IMR-90 (cell line): ENCODE measurements around the gene MT1E. TPM values are rescaled to one million over a fixed set of nuclear protein-coding genes. Genes with fewer than 3 reads are reported as not detected.

Source experiments
- ATAC-seq: fragments of 200-7000 bp; cut with Tn5 transposase; 2 replicates; pipeline ENCODE4 v1.9.1; 2020; ENCODE audit warnings: low read depth, mild to moderate bottlenecking, moderate library complexity
- BruUV-seq: library from RNA; stranded (reverse); fragments of 400-500 nt; replicated peaks from 2 replicates; lab custom pipeline; 2021; lab: Mats Ljungman, UMichigan
- CTCF ChIA-PET: fragments of 300-600 bp; formaldehyde crosslinking; extraction: SDS; loops from one replicate; lab custom pipeline; 2021; ENCODE audit warnings: antibody characterized with exemption; lab: Yijun Ruan, JAX
- POLR2A ChIA-PET: fragments of 300-600 bp; sonication (Branson Sonifier 250); formaldehyde crosslinking; loops from one replicate; lab custom pipeline; 2022; ENCODE audit warnings: antibody characterized with exemption; ENCODE audit not compliant: unreplicated experiment; lab: Charles Lee
- DNase-seq: peaks from one replicate; pipeline ENCODE4 v3.0.0; 2013
- H2AFZ ChIP-seq: replicated peaks from 2 replicates; pipeline ENCODE3; 2013; ENCODE audit warnings: low read length, mild to moderate bottlenecking; ENCODE audit not compliant: poor library complexity
- H2AK5ac ChIP-seq: 2 replicates; pipeline ENCODE4 v1.6.1; 2013; ENCODE audit warnings: low read depth, low read length, inconsistent platforms
- H2AK9ac ChIP-seq: replicated peaks from 2 replicates; pipeline ENCODE3; 2013; ENCODE audit warnings: mild to moderate bottlenecking, low read depth, low read length, moderate library complexity; ENCODE audit not compliant: poor library complexity
- H2BK120ac ChIP-seq: 2 replicates; pipeline ENCODE4 v1.6.1; 2013; ENCODE audit warnings: low read depth, low read length, inconsistent platforms
- H2BK15ac ChIP-seq: 3 replicates; pipeline ENCODE4 v1.6.1; 2013; ENCODE audit warnings: low read depth, low read length, inconsistent platforms
- H2BK20ac ChIP-seq: 2 replicates; pipeline ENCODE4 v1.6.1; 2013; ENCODE audit warnings: low read depth, mild to moderate bottlenecking, inconsistent platforms, low read length, moderate library complexity
- H2BK5ac ChIP-seq: 2 replicates; pipeline ENCODE4 v1.6.1; 2013; ENCODE audit warnings: mild to moderate bottlenecking, low read depth, low read length, inconsistent platforms; ENCODE audit not compliant: poor library complexity, severe bottlenecking
- H3K14ac ChIP-seq: replicated peaks from 2 replicates; pipeline ENCODE4 v1.6.1; 2013; ENCODE audit warnings: low read depth, low read length, inconsistent platforms
- H3K18ac ChIP-seq: 2 replicates; pipeline ENCODE4 v1.6.1; 2013; ENCODE audit warnings: low read depth, low read length, control low read depth
- H3K23ac ChIP-seq: 2 replicates; pipeline ENCODE4 v1.6.1; 2013; ENCODE audit warnings: low read depth, low read length, inconsistent platforms
- H3K27ac ChIP-seq: 2 replicates; pipeline ENCODE4 v1.5.1; 2013; ENCODE audit warnings: mild to moderate bottlenecking, control low read depth, low read length; ENCODE audit not compliant: insufficient read depth
- H3K27me3 ChIP-seq: 2 replicates; pipeline ENCODE4 v1.6.1; 2013; ENCODE audit warnings: low read length; ENCODE audit not compliant: control insufficient read depth, insufficient read depth
- H3K36me3 ChIP-seq: 2 replicates; pipeline ENCODE4 v1.6.1; 2013; ENCODE audit warnings: low read length, mixed read lengths; ENCODE audit not compliant: control insufficient read depth, insufficient read depth
- H3K4ac ChIP-seq: 2 replicates; pipeline ENCODE4 v1.6.1; 2013; ENCODE audit warnings: low read depth, low read length, inconsistent platforms
- H3K4me1 ChIP-seq: 2 replicates; pipeline ENCODE4 v1.6.1; 2013; ENCODE audit warnings: low read length, mixed read lengths; ENCODE audit not compliant: control insufficient read depth, insufficient read depth
- H3K4me2 ChIP-seq: 2 replicates; pipeline ENCODE4 v1.6.1; 2013; ENCODE audit warnings: low read depth, mild to moderate bottlenecking, control low read depth, low read length, moderate library complexity
- H3K4me3 ChIP-seq: 2 replicates; pipeline ENCODE4 v1.5.1; 2013; ENCODE audit warnings: low read depth, mild to moderate bottlenecking, control low read depth, low read length, moderate library complexity; ENCODE audit not compliant: insufficient read depth
- H3K56ac ChIP-seq: 2 replicates; pipeline ENCODE4 v1.6.1; 2013; ENCODE audit warnings: low read length, inconsistent platforms; ENCODE audit not compliant: insufficient read depth; ENCODE audit errors: extremely low read depth
- H3K79me1 ChIP-seq, 2 experiments: 2 replicates each; pipeline ENCODE4 v1.6.1; 2013; ENCODE audit warnings: low read length in 2 of 2, inconsistent platforms in 1 of 2, low read depth in 1 of 2
- H3K9ac ChIP-seq: 2 replicates; pipeline ENCODE4 v1.6.1; 2013; ENCODE audit warnings: low read depth, low read length, control low read depth
- H3K9me1 ChIP-seq: 2 replicates; pipeline ENCODE4 v1.6.1; 2013; ENCODE audit warnings: low read length, inconsistent platforms; ENCODE audit not compliant: insufficient read depth
- H3K9me3 ChIP-seq: 2 replicates; pipeline ENCODE4 v1.6.1; 2013; ENCODE audit warnings: low read length; ENCODE audit not compliant: control insufficient read depth, insufficient read depth
- H4K20me1 ChIP-seq: 2 replicates; pipeline ENCODE4 v1.6.1; 2013; ENCODE audit warnings: low read length, inconsistent platforms; ENCODE audit not compliant: insufficient read depth
- H4K5ac ChIP-seq: 2 replicates; pipeline ENCODE4 v1.6.1; 2013; ENCODE audit warnings: mild to moderate bottlenecking, low read depth, low read length, control low read depth
- H4K8ac ChIP-seq, 2 experiments: 2 replicates each; pipeline ENCODE4 v1.6.1; 2013; ENCODE audit warnings: low read depth in 2 of 2, low read length in 2 of 2, control low read depth in 1 of 2, inconsistent platforms in 1 of 2
- H4K91ac ChIP-seq: 2 replicates; pipeline ENCODE4 v1.6.1; 2013; ENCODE audit warnings: low read depth, low read length, inconsistent platforms; ENCODE audit not compliant: insufficient read depth
- BHLHE40 ChIP-seq: fragments of 150-350 bp; IDR thresholded peaks from 2 replicates; pipeline ENCODE4 v1.6.1; 2016; ENCODE audit warnings: mild to moderate bottlenecking, low read depth, low read length
- CEBPB ChIP-seq: IDR thresholded peaks from 2 replicates; pipeline ENCODE4 v1.6.1; 2012; ENCODE audit warnings: low read depth, low read length, improper control_type of control experiment
- CHD1 ChIP-seq: IDR thresholded peaks from 2 replicates; pipeline ENCODE4 v1.6.1; 2012; ENCODE audit warnings: low read depth, low read length, improper control_type of control experiment
- CTCF ChIP-seq: conservative IDR thresholded peaks from 2 replicates; pipeline ENCODE4 v1.5.1; 2012; ENCODE audit warnings: mild to moderate bottlenecking, low read depth, low read length, improper control_type of control experiment
- FOS ChIP-seq: fragments of 150-350 bp; IDR thresholded peaks from 2 replicates; pipeline ENCODE4 v1.6.1; 2016; ENCODE audit warnings: low read depth, low read length
- MAFK ChIP-seq: IDR thresholded peaks from 2 replicates; pipeline ENCODE4 v1.6.1; 2012; ENCODE audit warnings: low read depth, low read length, improper control_type of control experiment
- MAZ ChIP-seq: IDR thresholded peaks from 2 replicates; pipeline ENCODE4 v1.6.1; 2012; ENCODE audit warnings: low read depth, mild to moderate bottlenecking, low read length, improper control_type of control experiment, moderate library complexity, borderline replicate concordance
- MXI1 ChIP-seq: IDR thresholded peaks from 2 replicates; pipeline ENCODE4 v1.6.1; 2012; ENCODE audit warnings: low read depth, mild to moderate bottlenecking, low read length, moderate library complexity, borderline replicate concordance
- NFE2L2 ChIP-seq: fragments of 150-350 bp; IDR thresholded peaks from 2 replicates; pipeline ENCODE4 v1.6.1; 2016; ENCODE audit warnings: low read depth, mild to moderate bottlenecking, low read length
- POLR2A ChIP-seq: IDR thresholded peaks from 2 replicates; pipeline ENCODE4 v1.6.1; 2012; ENCODE audit warnings: mild to moderate bottlenecking, low read depth, low read length
- RAD21 ChIP-seq: IDR thresholded peaks from 2 replicates; pipeline ENCODE4 v1.6.1; 2012; ENCODE audit warnings: low read length, improper control_type of control experiment
- RCOR1 ChIP-seq: IDR thresholded peaks from 2 replicates; pipeline ENCODE4 v1.6.1; 2012; ENCODE audit warnings: mild to moderate bottlenecking, low read length, improper control_type of control experiment; ENCODE audit not compliant: insufficient replicate concordance
- RFX5 ChIP-seq: IDR thresholded peaks from 2 replicates; pipeline ENCODE4 v1.8.0; 2012; ENCODE audit warnings: low read depth, mild to moderate bottlenecking, low read length, moderate library complexity
- SMC3 ChIP-seq: fragments of 150-350 bp; IDR thresholded peaks from 2 replicates; pipeline ENCODE4 v1.6.1; 2016; ENCODE audit warnings: low read depth, mild to moderate bottlenecking, antibody characterized with exemption, low read length, moderate library complexity
- WGBS, 2 experiments: methylation state at CpG; one replicate each; pipeline versions ENCODE4 v1.1.5 to v1.1.7; 2013; ENCODE audit warnings: missing lambda C conversion rate in 2 of 2; ENCODE audit not compliant: insufficient read length in 1 of 2; ENCODE audit errors: extremely low coverage in 2 of 2; 5-methylcytosine and 5-hydroxymethylcytosine counted together
- dilution Hi-C: fragments of 300-500 bp; cut with HindIII; formaldehyde crosslinking; loops from one replicate; pipeline ENCODE4 v1.14.3; 2018; ENCODE audit warnings: low sequenced_read_pairs; ENCODE audit not compliant: unreplicated experiment
- in situ Hi-C: fragments of 300-500 bp; cut with MboI; formaldehyde crosslinking; loops from 3 replicates; pipeline ENCODE4 v1.14.3; 2019; ENCODE audit warnings: low sequenced_read_pairs, inconsistent platforms, mixed read lengths
- intact Hi-C: fragments of 100-400 bp; cut with micrococcal nuclease; formaldehyde crosslinking; loops from 2 replicates; pipeline ENCODE4 v1.10.0; 2022
- polyA plus RNA-seq, 3 experiments: library from polyadenylated mRNA; depleted of rRNA; stranded (reverse); fragments of >200 nt; gene quantifications; 2 replicates each; pipeline ENCODE4 v1.2.3, GENCODE V29; 2012; ENCODE audit warnings: low replicate concordance in 1 of 3
- total RNA-seq: library from RNA; depleted of rRNA; stranded (reverse); fragments of >200 nt; gene quantifications from 2 replicates; pipeline ENCODE4 v1.2.3, GENCODE V29; 2012
- TF ChIP-seq, protein P1 (sequence below): fragments of 150-350 bp; IDR thresholded peaks from 2 replicates; pipeline ENCODE4 v1.6.1; 2017; ENCODE audit warnings: mild to moderate bottlenecking, antibody characterized with exemption, low read length, low read depth
- TF ChIP-seq, protein P2 (sequence below): fragments of 150-350 bp; IDR thresholded peaks from 2 replicates; pipeline ENCODE4 v1.6.1; 2016; ENCODE audit warnings: low read depth, mild to moderate bottlenecking, low read length, moderate library complexity, borderline replicate concordance

MT1E gene
- total and polyA plus RNA-seq, 2 of the 4 experiments (the other 2 are of a cell fraction), result 137 to 821 TPM

DNA sequence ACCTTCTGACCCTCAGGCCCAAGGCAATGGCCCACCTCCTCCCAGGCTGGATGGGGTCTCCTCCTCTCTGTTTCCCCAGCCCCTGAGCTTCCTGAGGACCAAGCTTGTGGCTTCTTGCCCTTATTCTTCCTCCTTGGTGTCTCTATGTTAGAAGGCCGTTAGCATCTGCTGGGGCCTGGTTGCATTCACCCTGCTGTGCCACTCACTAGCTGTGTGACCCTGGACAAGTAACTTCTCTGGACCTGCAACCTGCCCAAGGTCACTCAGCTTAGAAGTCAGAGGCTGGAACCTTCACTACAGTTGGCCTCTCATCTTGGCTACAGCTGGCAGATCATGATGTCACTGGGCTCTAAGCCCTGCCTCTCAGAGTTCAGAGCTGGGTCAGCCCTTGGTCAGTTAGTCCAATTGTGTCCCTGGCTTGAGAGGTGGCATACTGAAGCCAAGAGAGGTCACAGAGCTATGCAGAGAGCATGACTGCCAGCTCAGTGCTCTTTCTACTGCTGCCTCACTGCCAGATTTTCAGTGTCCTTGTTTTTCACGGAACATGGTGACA is 14.2 kb upstream of the MT1E start:
- TF ChIP-seq RCOR1 (no peak), POLR2A (no peak; the same call in 1 of the 2 replicates), SMC3 (no peak), BHLHE40 (no peak), FOS (no peak), CEBPB (no peak), MAFK (no peak), MAZ (no peak), NFE2L2 (no peak), RAD21 (no peak), CHD1 (no peak), RFX5 (no peak), CTCF (no peak), MXI1 (no peak)
- TF ChIP-seq, protein P1, sequence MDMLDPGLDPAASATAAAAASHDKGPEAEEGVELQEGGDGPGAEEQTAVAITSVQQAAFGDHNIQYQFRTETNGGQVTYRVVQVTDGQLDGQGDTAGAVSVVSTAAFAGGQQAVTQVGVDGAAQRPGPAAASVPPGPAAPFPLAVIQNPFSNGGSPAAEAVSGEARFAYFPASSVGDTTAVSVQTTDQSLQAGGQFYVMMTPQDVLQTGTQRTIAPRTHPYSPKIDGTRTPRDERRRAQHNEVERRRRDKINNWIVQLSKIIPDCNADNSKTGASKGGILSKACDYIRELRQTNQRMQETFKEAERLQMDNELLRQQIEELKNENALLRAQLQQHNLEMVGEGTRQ, result no peak
- TF ChIP-seq, protein P2, sequence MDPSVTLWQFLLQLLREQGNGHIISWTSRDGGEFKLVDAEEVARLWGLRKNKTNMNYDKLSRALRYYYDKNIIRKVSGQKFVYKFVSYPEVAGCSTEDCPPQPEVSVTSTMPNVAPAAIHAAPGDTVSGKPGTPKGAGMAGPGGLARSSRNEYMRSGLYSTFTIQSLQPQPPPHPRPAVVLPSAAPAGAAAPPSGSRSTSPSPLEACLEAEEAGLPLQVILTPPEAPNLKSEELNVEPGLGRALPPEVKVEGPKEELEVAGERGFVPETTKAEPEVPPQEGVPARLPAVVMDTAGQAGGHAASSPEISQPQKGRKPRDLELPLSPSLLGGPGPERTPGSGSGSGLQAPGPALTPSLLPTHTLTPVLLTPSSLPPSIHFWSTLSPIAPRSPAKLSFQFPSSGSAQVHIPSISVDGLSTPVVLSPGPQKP, result no peak
- Histone ChIP-seq H2AFZ (peak overlapping the region; percentile 11), H3K27ac (peak overlapping the region; percentile 70), H3K79me1 (peaks cover 2 to 51% of the 10 kb centered on the region in 2 experiments; a peak in 3 of 4 replicates), H2BK20ac (peak overlapping the region; percentile 71), H3K27me3 (no peaks in the 10 kb centered on the region), H4K8ac (peak overlapping the region; percentile 37 to 81; a peak in 3 of 4 replicates), H2BK120ac (peak overlapping the region; percentile 96), H4K5ac (peak overlapping the region; percentile 88), H2AK5ac (peak overlapping the region; percentile 73), H3K4me3 (no peak overlapping the region), H3K9ac (no peak overlapping the region; the same call in 1 of the 2 replicates), H3K18ac (peak overlapping the region; percentile 90), H3K4me1 (peaks cover 32% of the 10 kb centered on the region), H3K56ac (peak overlapping the region; percentile 73), H4K91ac (peak overlapping the region; percentile 90), H3K4me2 (no peak overlapping the region), H2BK5ac (peak overlapping the region; percentile 98), H4K20me1 (peaks cover 7% of the 10 kb centered on the region), H2BK15ac (peak overlapping the region; percentile 55), H3K36me3 (no peaks in the 10 kb centered on the region), H3K14ac (peak overlapping the region; percentile 83), H2AK9ac (peak overlapping the region; percentile 59), H3K4ac (peak overlapping the region; percentile 82), H3K23ac (peak overlapping the region; percentile 89), H3K9me1 (peaks cover 15% of the 10 kb centered on the region), H3K9me3 (no peaks in the 10 kb centered on the region)
- ATAC-seq, result no peak
- no TSS peak for BruUV-seq
- DNase-seq, result peak; percentile 67
- ChIA-PET POLR2A (no interaction called here), CTCF (interaction anchor here (1.0 to 1.6 kb wide), 2 partner anchors 11 to 14 kb away, joined by 3 to 4 read pairs; partner anchors contain the start of gene MT1E)
- intact Hi-C loops, result no loop called here
- dilution Hi-C loops, result no loop called here
- WGBS, 2 experiments, result no CpG with 5 or more reads among the region's 2 CpGs
- in situ Hi-C loops, result no loop called here
